T-helper 17 cell (primary cell): ENCODE measurements around the gene SRPRB. TPM values are rescaled to one million over a fixed set of nuclear protein-coding genes. Genes with fewer than 3 reads are reported as not detected.

Experiments
- ATAC-seq: fragments of 150-1000 bp; cut with Tn5 transposase; 2 replicates; pipeline ENCODE4 v1.10.0; 2021; ENCODE audit warnings: mild to moderate bottlenecking, moderate library complexity
- DNase-seq, 3 donors: peaks; one replicate each; pipeline versions ENCODE4 v3.0.0 to v3.0.0-alpha.2; 2020 to 2021
- H3K9me3 ChIP-seq: one replicate; pipeline ENCODE4 v1.7.0; 2013; ENCODE audit warnings: low read length, mild to moderate bottlenecking; ENCODE audit not compliant: control insufficient read depth, poor library complexity, severe bottlenecking
- H3K27ac Mint-ChIP-seq: one replicate; pipeline ENCODE4 v1.8.0; 2022; ENCODE audit warnings: mild to moderate bottlenecking, moderate library complexity, mixed read lengths
- H3K27me3 Mint-ChIP-seq: one replicate; pipeline ENCODE4 v1.8.0; 2022; ENCODE audit warnings: mixed read lengths
- H3K36me3 Mint-ChIP-seq: one replicate; pipeline ENCODE4 v1.8.0; 2022; ENCODE audit warnings: low read depth, mixed read lengths
- H3K4me1 Mint-ChIP-seq: one replicate; pipeline ENCODE4 v1.8.0; 2022; ENCODE audit warnings: mild to moderate bottlenecking, mixed read lengths
- H3K4me3 Mint-ChIP-seq: one replicate; pipeline ENCODE4 v1.8.0; 2022; ENCODE audit warnings: mild to moderate bottlenecking, moderate library complexity, mixed read lengths
- total RNA-seq, 4 donors: library from RNA in 2 of 4; stranded (reverse) in 2 of 4; gene quantifications; one replicate each; pipeline ENCODE4 v1.2.3 and lab custom pipeline; 2022 to 2026

The SRPRB gene, protein sequence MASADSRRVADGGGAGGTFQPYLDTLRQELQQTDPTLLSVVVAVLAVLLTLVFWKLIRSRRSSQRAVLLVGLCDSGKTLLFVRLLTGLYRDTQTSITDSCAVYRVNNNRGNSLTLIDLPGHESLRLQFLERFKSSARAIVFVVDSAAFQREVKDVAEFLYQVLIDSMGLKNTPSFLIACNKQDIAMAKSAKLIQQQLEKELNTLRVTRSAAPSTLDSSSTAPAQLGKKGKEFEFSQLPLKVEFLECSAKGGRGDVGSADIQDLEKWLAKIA
- total RNA-seq (10 to 100 TPM; 34.5 to 37.3 TPM), total RNA-seq (lab: John Stamatoyannopoulos, UW) (36.6 to 69.5 reads per million in 2 donors)

DNA sequence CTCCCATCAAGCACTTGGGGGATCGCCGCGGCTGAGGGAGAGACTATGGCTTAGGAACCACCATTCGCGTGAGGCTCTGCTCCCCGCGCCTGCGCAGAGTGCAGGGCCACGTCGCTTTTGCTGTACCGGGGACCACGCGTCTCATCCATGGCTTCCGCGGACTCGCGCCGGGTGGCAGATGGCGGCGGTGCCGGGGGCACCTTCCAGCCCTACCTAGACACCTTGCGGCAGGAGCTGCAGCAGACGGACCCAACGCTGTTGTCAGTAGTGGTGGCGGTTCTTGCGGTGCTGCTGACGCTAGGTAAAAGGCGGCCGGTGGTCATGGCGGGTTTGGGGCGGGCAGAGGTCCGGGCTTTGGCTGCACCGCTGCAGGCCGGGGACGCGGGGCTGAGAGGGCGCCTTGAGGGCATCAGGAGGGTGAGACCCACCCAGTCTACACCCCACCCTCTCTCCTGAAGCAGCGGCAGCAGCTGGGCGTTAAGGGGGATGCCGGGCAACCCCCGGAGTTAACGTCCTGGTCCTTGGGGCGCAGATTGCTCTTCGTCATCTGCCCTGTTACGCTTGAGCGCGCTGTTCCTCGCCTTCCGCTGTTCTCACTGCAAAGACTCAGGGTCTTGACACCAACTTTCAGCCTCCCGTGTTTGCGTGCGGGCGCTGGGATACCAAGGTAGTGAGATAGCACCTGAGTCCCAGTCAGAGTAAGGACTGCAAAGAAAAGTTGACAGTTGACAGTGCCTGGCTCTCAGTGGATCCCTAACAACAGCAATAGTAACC lies at the start of gene SRPRB:
Gene SRPRB, plus strand, starts transcription at position 114 of the 774 bp plus-strand sequence. Its CDS starts 34 bp downstream, at position 148.
- H3K4me3 Mint-ChIP-seq = peak within 1 kb of the TSS; percentile 98
- H3K4me1 Mint-ChIP-seq = peaks cover 14% of the 10 kb centered on the region
- DNase-seq = peak; percentile 92 to 94 (median 94)
- H3K9me3 ChIP-seq = no peaks in the 10 kb centered on the region
- peak; percentile 96 for ATAC-seq
- H3K36me3 Mint-ChIP-seq = no peaks in the 10 kb centered on the region
- peaks cover 19% of the 10 kb centered on the region for H3K27me3 Mint-ChIP-seq
- peak within 1 kb of the TSS; percentile 96 for H3K27ac Mint-ChIP-seq

- no peaks in the 10 kb centered on the region for H3K9me3 ChIP-seq
- Mint-ChIP-seq H3K27me3 (peaks cover 36% of the 10 kb centered on the region), H3K4me3 (no peak overlapping the region), H3K36me3 (no peaks in the 10 kb centered on the region), H3K4me1 (no peaks in the 10 kb centered on the region), H3K27ac (no peak overlapping the region)
- no peak for DNase-seq
- no peak for ATAC-seq
These were observed 48.6 kb upstream of the SRPRB start for GRCh38 chr3:133756716-133757694.

DNA sequence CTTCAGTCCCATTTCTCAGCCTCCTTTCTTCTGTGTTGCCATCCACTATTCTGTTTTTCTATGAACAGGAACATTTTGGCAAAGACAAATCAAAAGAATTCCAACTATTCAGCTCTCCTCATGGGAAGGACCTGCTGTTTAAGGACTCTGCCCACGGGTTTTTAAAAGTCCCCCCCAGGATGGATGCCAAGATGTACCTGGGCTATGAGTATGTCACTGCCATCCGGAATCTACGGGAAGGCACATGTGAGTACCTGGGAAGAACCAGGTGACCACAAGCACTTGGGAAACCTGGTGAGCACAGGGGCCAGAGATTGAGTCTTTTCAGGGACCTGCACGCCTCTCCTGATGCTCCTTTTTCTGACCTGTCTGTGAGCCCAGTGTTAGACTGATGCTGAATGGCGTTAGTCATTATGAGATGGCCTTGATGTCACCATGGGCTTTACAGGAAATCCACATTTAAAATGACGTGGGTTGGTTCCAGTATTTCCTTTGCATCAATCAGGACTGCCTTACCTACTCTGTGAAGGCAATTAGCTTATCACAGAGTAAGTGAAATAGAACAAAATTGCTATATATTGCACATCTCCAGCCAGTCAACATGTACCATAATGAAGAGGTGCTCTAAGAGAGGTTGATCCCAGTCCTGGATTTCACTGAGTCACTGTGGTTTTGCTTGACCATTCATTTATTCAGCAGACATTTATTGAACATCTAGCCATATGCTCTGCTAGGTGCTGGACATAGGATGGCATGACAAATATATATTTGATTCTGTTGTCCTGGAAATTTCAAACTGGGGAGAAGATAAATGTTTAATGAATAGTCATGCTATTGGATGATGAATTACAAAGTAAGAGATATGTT lies 47.7 kb upstream of the SRPRB start:
- no peak overlapping the region for H3K4me3 Mint-ChIP-seq
- H3K36me3 Mint-ChIP-seq = no peaks in the 10 kb centered on the region
- H3K27me3 Mint-ChIP-seq = peaks cover 36% of the 10 kb centered on the region
- H3K9me3 ChIP-seq = no peaks in the 10 kb centered on the region
- ATAC-seq (no peak), DNase-seq (no peak)
- no peak overlapping the region for H3K27ac Mint-ChIP-seq
- no peaks in the 10 kb centered on the region for H3K4me1 Mint-ChIP-seq

DNA sequence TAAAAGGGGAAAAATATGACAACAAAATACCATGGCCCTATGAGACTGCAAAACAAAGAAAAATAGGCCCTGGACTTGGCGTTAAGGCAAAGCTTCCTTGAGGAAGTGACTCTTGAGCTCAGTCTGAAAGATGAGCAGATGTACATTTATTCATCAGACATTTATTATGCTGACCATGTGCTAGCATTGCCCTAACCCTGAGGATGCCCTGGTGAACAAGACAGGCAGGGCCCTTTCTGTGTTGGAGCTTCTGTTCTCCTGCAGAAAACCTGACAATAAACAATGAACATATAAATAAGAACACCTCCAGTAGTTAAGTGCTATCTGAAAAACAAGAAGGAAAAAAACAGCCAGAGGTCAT lies 47.1 kb upstream of the SRPRB start:
- no peak for DNase-seq
- no peak overlapping the region for H3K27ac Mint-ChIP-seq
- H3K4me3 Mint-ChIP-seq = no peak overlapping the region
- H3K9me3 ChIP-seq = no peaks in the 10 kb centered on the region
- no peaks in the 10 kb centered on the region for H3K4me1 Mint-ChIP-seq
- no peaks in the 10 kb centered on the region for H3K36me3 Mint-ChIP-seq
- ATAC-seq = no peak
- peaks cover 39% of the 10 kb centered on the region for H3K27me3 Mint-ChIP-seq

DNA sequence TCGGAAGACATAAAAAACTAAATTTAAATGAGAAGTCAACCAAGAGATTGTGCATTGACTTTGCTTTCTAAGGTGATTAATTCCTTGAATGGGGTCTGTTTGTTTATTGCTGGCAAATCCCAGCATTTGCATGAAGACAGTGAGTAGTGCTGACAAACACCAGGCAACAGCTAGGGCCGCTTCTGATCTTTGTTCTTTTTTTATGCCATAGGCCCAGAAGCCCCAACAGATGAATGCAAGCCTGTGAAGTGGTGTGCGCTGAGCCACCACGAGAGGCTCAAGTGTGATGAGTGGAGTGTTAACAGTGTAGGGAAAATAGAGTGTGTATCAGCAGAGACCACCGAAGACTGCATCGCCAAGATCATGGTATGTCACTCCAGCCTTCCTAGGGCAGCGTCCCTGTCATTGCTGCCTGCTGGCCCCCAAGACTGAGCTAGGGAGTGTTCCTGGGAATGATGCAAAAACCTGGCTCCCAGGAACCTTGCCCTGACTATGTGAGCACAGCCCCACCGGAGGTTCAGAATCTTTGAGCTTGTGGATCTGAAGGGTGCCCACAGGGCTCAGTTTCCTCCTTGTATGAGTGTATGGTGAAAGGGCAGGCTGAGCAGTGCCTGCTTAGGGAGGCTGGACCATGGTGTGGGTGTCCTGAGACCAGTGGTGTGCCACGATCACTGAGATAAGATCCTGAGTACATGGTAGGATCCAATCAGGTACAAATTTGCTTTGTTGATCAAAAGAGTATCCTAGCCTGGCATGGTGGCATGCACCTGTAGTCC lies 46.5 kb upstream of the SRPRB start:
- H3K27ac Mint-ChIP-seq = no peak overlapping the region
- no peaks in the 10 kb centered on the region for H3K9me3 ChIP-seq
- H3K4me3 Mint-ChIP-seq = no peak overlapping the region
- peaks cover 45% of the 10 kb centered on the region for H3K27me3 Mint-ChIP-seq
- no peaks in the 10 kb centered on the region for H3K4me1 Mint-ChIP-seq
- no peak for ATAC-seq
- no peak for DNase-seq
- no peaks in the 10 kb centered on the region for H3K36me3 Mint-ChIP-seq

DNA sequence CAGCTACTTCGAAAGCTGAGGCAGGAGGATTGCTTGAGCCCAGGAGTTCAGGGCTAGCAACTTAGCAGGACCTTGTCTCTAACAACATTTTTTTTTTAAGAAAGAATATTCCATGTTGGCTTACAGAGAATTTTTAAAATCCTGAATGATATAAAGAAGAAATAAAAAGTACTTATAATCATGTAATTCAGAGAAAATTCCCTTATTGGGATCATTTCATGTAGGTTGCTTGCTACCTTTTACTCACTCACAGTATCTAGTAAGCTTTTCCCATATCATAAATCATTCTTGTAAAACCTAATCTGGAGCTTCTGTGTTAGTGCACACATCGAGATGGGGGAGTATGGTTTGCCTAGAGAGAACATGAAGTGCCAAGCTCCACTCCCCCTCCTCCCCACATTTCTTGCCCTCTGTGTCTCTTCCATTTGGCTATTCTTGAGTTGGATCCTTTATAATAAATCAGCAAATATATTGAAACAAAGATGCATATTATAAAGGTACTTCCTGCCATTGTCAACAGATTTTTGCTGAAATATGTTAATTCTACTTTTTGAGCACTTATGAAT lies 45.8 kb upstream of the SRPRB start:
- Mint-ChIP-seq H3K27ac (no peak overlapping the region), H3K27me3 (peaks cover 50% of the 10 kb centered on the region), H3K4me3 (no peak overlapping the region), H3K4me1 (no peaks in the 10 kb centered on the region), H3K36me3 (no peaks in the 10 kb centered on the region)
- no peaks in the 10 kb centered on the region for H3K9me3 ChIP-seq
- no peak for ATAC-seq
- DNase-seq = no peak

- no peak overlapping the region for H3K4me3 Mint-ChIP-seq
- H3K36me3 Mint-ChIP-seq = no peaks in the 10 kb centered on the region
- no peak overlapping the region for H3K27ac Mint-ChIP-seq
- no peak for DNase-seq
- no peak for ATAC-seq
- H3K27me3 Mint-ChIP-seq = peaks cover 52% of the 10 kb centered on the region
- H3K9me3 ChIP-seq = no peaks in the 10 kb centered on the region
- H3K4me1 Mint-ChIP-seq = no peaks in the 10 kb centered on the region
These were observed 44.7 kb upstream of the SRPRB start for GRCh38 chr3:133760916-133761315.

DNA sequence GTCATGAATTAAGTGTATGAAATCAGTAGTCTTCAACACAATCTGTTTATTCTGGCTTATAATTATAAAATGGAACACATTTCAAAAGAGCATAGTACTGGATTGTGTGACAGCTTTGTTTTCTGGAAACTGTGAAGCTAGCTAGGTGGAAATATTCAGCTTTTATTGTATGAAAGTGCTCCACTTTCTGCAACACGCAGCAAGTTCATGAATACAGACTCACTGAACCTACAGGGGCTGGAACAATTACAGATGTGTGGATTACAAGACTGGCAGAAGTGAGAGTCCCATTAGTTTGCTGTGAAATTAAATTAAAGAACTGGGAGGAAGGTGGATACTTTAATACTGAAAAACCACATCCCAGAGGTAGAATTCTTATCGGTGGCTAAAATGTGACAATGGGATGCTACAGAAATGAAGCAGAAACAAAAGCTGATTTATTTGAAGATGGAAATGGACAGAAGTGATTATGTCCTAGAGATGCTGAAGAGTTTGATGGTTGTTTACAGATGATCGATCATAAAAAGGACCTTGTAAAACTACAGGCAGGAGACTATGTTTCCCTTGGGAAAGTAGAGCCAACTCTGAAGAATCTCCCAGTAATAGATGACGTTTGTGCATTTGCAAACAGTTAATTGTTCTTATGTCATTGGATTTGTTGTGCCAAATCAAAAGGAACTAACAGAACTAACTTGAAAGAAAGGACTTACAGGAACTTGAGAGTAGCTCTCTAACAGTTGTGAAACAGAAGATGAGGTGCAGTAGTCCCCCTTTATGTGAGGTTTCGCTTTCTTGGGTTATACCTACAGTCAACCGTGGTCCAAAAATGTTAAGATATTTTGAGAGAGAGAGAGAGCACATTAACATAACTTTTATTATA lies 43.8 kb upstream of the SRPRB start:
- Mint-ChIP-seq H3K36me3 (no peaks in the 10 kb centered on the region), H3K4me3 (no peak overlapping the region), H3K27ac (no peak overlapping the region), H3K27me3 (peaks cover 51% of the 10 kb centered on the region), H3K4me1 (no peaks in the 10 kb centered on the region)
- ATAC-seq (no peak), DNase-seq (no peak)
- H3K9me3 ChIP-seq = no peaks in the 10 kb centered on the region

DNA sequence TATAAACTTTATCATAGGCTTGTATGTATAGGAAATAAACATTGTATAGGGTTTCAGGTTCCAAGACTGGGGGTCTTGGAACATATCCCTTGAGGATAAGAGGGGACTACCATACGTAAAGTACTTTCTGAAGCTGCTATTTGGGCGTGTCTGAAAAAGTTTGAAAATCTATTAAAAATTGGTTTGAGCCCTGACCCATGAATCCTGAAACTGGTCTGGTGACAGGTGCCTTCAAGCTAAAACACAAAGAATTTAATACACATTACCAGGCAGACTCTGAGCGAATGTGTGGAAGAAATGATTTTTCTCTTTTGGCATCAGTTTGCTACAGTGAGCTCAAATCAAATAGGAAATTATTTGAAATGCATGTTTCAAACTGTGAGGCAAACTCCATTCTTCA lies 43.1 kb upstream of the SRPRB start:
- H3K9me3 ChIP-seq = no peaks in the 10 kb centered on the region
- Mint-ChIP-seq H3K27ac (no peak overlapping the region), H3K4me3 (no peak overlapping the region), H3K36me3 (no peaks in the 10 kb centered on the region), H3K4me1 (no peaks in the 10 kb centered on the region), H3K27me3 (peaks cover 44% of the 10 kb centered on the region)
- ATAC-seq = no peak
- no peak for DNase-seq

DNA sequence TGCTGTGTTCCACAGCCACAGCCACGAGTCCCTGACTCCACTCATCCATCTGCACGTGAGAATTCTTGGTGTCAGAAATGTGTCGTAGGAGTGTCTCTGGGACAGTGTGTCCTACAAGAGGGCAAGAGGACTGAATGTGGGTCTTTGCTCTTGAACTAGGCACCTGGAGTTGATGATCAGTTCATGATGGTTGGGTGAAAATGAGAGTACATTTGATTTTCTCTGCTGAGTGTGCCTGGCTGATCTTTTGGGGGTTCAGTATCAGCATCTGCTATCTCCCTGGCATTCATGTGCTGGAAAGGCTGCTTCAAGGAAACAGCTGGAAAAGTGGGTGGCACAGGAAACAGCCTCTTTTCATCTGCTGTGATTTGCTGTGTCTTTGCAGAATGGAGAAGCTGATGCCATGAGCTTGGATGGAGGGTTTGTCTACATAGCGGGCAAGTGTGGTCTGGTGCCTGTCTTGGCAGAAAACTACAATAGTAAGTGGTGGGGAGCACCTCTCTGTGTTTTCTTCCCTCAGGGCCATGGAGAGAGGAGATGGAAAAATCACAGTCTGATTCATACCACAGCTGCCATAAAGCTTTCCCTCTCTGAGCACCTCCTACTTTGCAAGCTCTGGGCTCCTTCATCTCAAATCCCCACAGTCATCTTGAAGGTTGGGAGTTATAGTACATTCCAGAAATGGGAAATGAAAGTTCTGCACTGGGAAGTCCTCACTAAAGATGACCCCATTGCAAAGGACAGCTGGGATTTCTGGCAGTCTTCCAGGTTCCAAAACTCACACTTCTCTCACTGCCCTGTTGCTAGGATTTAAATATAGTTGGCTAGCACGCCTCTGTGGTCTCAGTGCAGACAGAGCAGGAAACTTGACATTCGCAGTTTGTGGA lies 41.6 kb upstream of the SRPRB start:
- Mint-ChIP-seq H3K27ac (no peak overlapping the region), H3K36me3 (no peaks in the 10 kb centered on the region), H3K4me3 (no peak overlapping the region), H3K27me3 (peaks cover 31% of the 10 kb centered on the region), H3K4me1 (no peaks in the 10 kb centered on the region)
- no peak for DNase-seq
- H3K9me3 ChIP-seq = no peaks in the 10 kb centered on the region
- no peak for ATAC-seq
